Measurements from ENCODE around the gene ALG1. TPM values are rescaled to one million over a fixed set of nuclear protein-coding genes. Genes with fewer than 3 reads are reported as not detected.

Gene ALG1, protein sequence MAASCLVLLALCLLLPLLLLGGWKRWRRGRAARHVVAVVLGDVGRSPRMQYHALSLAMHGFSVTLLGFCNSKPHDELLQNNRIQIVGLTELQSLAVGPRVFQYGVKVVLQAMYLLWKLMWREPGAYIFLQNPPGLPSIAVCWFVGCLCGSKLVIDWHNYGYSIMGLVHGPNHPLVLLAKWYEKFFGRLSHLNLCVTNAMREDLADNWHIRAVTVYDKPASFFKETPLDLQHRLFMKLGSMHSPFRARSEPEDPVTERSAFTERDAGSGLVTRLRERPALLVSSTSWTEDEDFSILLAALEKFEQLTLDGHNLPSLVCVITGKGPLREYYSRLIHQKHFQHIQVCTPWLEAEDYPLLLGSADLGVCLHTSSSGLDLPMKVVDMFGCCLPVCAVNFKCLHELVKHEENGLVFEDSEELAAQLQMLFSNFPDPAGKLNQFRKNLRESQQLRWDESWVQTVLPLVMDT
- total RNA-seq, result 22.6 and 25.2 TPM in 2 replicates

GRCh38 chr16:5071681-5072333 is at the start of gene ALG1:
Gene ALG1, plus strand, starts transcription at chr16:5071843. Its CDS starts 7 bp downstream, at chr16:5071850.

GRCh38 chr16:5033256-5034166 is 38.1 kb upstream of the ALG1 start, which contains the start of gene NAGPA:
Gene NAGPA, minus strand, starts transcription at chr16:5033935. Its CDS starts 21 bp downstream, at chr16:5033914.

GRCh38 chr16:5065813-5066212 is 5.8 kb upstream of the ALG1 start, which contains the start of gene C16orf89:
Gene C16orf89, minus strand, starts transcription at chr16:5065956. Its CDS starts 48 bp downstream, at chr16:5065908.

DNA sequence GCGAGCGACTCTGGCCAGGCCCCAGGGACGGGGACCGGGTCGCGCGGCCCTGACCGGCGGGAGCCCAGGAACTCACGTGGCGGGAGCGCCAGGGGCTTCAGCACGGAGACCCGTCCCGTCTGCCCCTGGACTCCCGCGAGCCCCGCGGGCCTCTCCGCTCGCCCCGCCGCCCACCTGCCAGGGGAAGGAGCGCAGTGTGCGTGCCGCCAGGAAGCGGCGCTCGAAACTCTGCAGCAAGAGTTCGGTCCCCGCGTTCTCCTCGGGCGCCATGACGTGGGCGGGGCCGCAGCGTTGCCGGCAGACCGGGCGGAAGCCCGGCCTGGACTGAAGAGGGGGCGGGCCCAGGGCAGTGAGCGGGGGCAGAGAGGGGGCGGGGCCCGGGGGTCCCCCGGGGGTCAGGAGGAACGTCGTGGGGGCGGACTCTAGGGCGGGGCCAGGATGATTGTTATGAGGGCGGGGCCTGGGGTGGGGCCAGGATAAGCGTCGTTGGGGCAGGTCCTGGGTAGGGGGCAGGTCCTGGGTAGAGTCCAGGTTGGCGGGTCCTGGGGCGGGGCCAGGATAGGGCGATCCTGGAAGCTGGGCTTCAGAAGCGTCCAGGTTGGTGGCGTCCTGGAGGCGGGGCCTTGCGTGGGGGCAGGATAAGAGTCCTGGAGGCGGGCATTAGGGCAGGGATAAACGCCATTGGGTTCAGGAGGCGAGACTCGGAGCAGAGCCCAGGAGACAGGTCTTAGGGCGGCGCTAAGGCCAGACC is 26.0 kb downstream of the ALG1 start, which contains the start of gene EEF2KMT:
TSS of gene EEF2KMT (minus strand) at position 326 of the 751 bp plus-strand sequence. CDS start at position 270, 56 bp downstream.

Other genes starting within 250 kb of the ALG1 start
- gene GLYR1, start 224.6 kb upstream of the ALG1 start, total RNA-seq, result 20.8 and 27.3 TPM in 2 replicates
- gene UBN1, start 224.4 kb upstream of the ALG1 start, total RNA-seq, result 23.0 and 23.5 TPM in 2 replicates
- gene PPL, start 134.7 kb upstream of the ALG1 start, total RNA-seq, result 27.0 and 51.1 TPM in 2 replicates
- 0.08 TPM in 1 of 2 replicates, not detected in the other for gene SEC14L5, start 113.5 kb upstream of the ALG1 start, total RNA-seq
- gene NAGPA, start 37.9 kb upstream of the ALG1 start, total RNA-seq, result 18.2 and 19.8 TPM in 2 replicates
- not detected in 2 replicates for gene C16orf89, start 5.9 kb upstream of the ALG1 start, total RNA-seq
- 20.0 and 22.7 TPM in 2 replicates for gene EEF2KMT, start 26.0 kb downstream of the ALG1 start, total RNA-seq